ENCODE results near the gene PRKACB. TPM values are rescaled to one million over a fixed set of nuclear protein-coding genes. Genes with fewer than 3 reads are reported as not detected.

Gene PRKACB
- total RNA-seq, 2 experiments from 2014 or later: 16.6 to 38.5 TPM

- no peak for DNase-seq (ENCODE audit: low spot score)
- Histone ChIP-seq H3K4me1 (ENCODE audit: insufficient read depth, low read length, poor library complexity, severe bottlenecking) (no peaks in the 10 kb centered on the region), H3K36me3 (ENCODE audit: insufficient read depth, low read length) (no peaks in the 10 kb centered on the region), H4K20me1 (ENCODE audit: insufficient read depth, low read length) (no peaks in the 10 kb centered on the region), H3K4me2 (ENCODE audit: low read length) (no peak overlapping the region), H3K27ac (ENCODE audit: low read depth, low read length, poor library complexity, severe bottlenecking) (no peak overlapping the region), H3K79me2 (ENCODE audit: insufficient read depth, low read depth, low read length) (no peaks in the 10 kb centered on the region), H3K9me2 (ENCODE audit: insufficient read depth, low read length) (no peaks in the 10 kb centered on the region), H3K9me3 (ENCODE audit: low read length) (no peaks in the 10 kb centered on the region), H3K4me3 (ENCODE audit: low read depth, low read length, poor library complexity, severe bottlenecking) (no peak overlapping the region), H2AFZ (ENCODE audit: low read length) (no peak overlapping the region)
- TF ChIP-seq CTCF (conservative IDR thresholded peaks at IDR 0.05; ENCODE audit: low read length) (no peak), EZH2phosphoT487 (IDR thresholded peaks at IDR 0.05; ENCODE audit: borderline replicate concordance, low read depth, low read length) (no peak)
- intact Hi-C loops (cut with micrococcal nuclease; ENCODE audit: unreplicated experiment): no loop called here
- ChIA-PET CTCF (ENCODE audit: unreplicated experiment) (no interaction called here), POLR2A (no interaction called here)
- BruUV-seq (replicated peaks): no TSS peak
Measured at GRCh38 chr1:84246213-84246612, 102.1 kb downstream of the PRKACB start.

GRCh38 chr1:84247425-84248220 lies 103.6 kb downstream of the PRKACB start:
- no peaks in the 10 kb centered on the region for H3K79me2 ChIP-seq (ENCODE audit: insufficient read depth, low read depth, low read length)
- CTCF ChIA-PET (ENCODE audit: unreplicated experiment): no interaction called here
- POLR2A ChIA-PET: interaction anchor here (0.6 kb wide), 1 partner anchor 83 kb away, joined by 4 read pairs; no protein-coding TSS in a partner anchor
- intact Hi-C loops (cut with micrococcal nuclease; ENCODE audit: unreplicated experiment): no loop called here
- no peak overlapping the region for H3K27ac ChIP-seq (ENCODE audit: low read depth, low read length, poor library complexity, severe bottlenecking)
- BruUV-seq (replicated peaks): no TSS peak
- H3K4me1 ChIP-seq (ENCODE audit: insufficient read depth, low read length, poor library complexity, severe bottlenecking): no peaks in the 10 kb centered on the region
- no peak overlapping the region for H3K4me2 ChIP-seq (ENCODE audit: low read length)
- no peak overlapping the region for H3K4me3 ChIP-seq (ENCODE audit: low read depth, low read length, poor library complexity, severe bottlenecking)
- no peak overlapping the region for H2AFZ ChIP-seq (ENCODE audit: low read length)
- H3K9me3 ChIP-seq (ENCODE audit: low read length): no peaks in the 10 kb centered on the region
- no peaks in the 10 kb centered on the region for H4K20me1 ChIP-seq (ENCODE audit: insufficient read depth, low read length)
- DNase-seq (ENCODE audit: low spot score): no peak
- TF ChIP-seq CTCF (conservative IDR thresholded peaks at IDR 0.05; ENCODE audit: low read length): no peak
- TF ChIP-seq EZH2phosphoT487 (IDR thresholded peaks at IDR 0.05; ENCODE audit: borderline replicate concordance, low read depth, low read length): no peak
- no peaks in the 10 kb centered on the region for H3K36me3 ChIP-seq (ENCODE audit: insufficient read depth, low read length)
- no peaks in the 10 kb centered on the region for H3K9me2 ChIP-seq (ENCODE audit: insufficient read depth, low read length)

- H3K27ac ChIP-seq (ENCODE audit: low read depth, low read length, poor library complexity, severe bottlenecking): no peak overlapping the region
- no peak overlapping the region for H3K4me3 ChIP-seq (ENCODE audit: low read depth, low read length, poor library complexity, severe bottlenecking)
- H3K4me1 ChIP-seq (ENCODE audit: insufficient read depth, low read length, poor library complexity, severe bottlenecking): no peaks in the 10 kb centered on the region
- no peaks in the 10 kb centered on the region for H4K20me1 ChIP-seq (ENCODE audit: insufficient read depth, low read length)
- no peak overlapping the region for H2AFZ ChIP-seq (ENCODE audit: low read length)
- no peaks in the 10 kb centered on the region for H3K36me3 ChIP-seq (ENCODE audit: insufficient read depth, low read length)
- TF ChIP-seq CTCF (conservative IDR thresholded peaks at IDR 0.05; ENCODE audit: low read length) (no peak), EZH2phosphoT487 (IDR thresholded peaks at IDR 0.05; ENCODE audit: borderline replicate concordance, low read depth, low read length) (no peak)
- no peaks in the 10 kb centered on the region for H3K79me2 ChIP-seq (ENCODE audit: insufficient read depth, low read depth, low read length)
- DNase-seq (ENCODE audit: low spot score): no peak
- BruUV-seq (replicated peaks): no TSS peak
- POLR2A ChIA-PET: no interaction called here
- H3K9me3 ChIP-seq (ENCODE audit: low read length): no peaks in the 10 kb centered on the region
- intact Hi-C loops (cut with micrococcal nuclease; ENCODE audit: unreplicated experiment): loop anchor here (10.0 kb wide), 1 partner anchor 174 kb away; no protein-coding TSS in a partner anchor
- H3K9me2 ChIP-seq (ENCODE audit: insufficient read depth, low read length): no peaks in the 10 kb centered on the region
- H3K4me2 ChIP-seq (ENCODE audit: low read length): no peak overlapping the region
- CTCF ChIA-PET (ENCODE audit: unreplicated experiment): no interaction called here
Measured at GRCh38 chr1:84250668-84251067, 106.6 kb downstream of the PRKACB start.
